Stimulated activated CD4-positive, alpha-beta T cell treated with anti-CD3 and anti-CD28 coated beads, Interleukin-12 subunit alpha, Interleukin-12 subunit beta, amount 100 ng/mL, for 24 hours (primary cell): ENCODE data around the gene SENP5.

Source experiments
- DNase-seq, 2 experiments: peaks; one replicate each; pipeline ENCODE4 v3.0.0-alpha.2; 2020; ENCODE audit warnings: low read depth in 2 of 2

The SENP5 gene

GRCh38 chr3:196967412-196968232 lies 99.9 kb downstream of the SENP5 start:
- DNase-seq: no peak

DNA sequence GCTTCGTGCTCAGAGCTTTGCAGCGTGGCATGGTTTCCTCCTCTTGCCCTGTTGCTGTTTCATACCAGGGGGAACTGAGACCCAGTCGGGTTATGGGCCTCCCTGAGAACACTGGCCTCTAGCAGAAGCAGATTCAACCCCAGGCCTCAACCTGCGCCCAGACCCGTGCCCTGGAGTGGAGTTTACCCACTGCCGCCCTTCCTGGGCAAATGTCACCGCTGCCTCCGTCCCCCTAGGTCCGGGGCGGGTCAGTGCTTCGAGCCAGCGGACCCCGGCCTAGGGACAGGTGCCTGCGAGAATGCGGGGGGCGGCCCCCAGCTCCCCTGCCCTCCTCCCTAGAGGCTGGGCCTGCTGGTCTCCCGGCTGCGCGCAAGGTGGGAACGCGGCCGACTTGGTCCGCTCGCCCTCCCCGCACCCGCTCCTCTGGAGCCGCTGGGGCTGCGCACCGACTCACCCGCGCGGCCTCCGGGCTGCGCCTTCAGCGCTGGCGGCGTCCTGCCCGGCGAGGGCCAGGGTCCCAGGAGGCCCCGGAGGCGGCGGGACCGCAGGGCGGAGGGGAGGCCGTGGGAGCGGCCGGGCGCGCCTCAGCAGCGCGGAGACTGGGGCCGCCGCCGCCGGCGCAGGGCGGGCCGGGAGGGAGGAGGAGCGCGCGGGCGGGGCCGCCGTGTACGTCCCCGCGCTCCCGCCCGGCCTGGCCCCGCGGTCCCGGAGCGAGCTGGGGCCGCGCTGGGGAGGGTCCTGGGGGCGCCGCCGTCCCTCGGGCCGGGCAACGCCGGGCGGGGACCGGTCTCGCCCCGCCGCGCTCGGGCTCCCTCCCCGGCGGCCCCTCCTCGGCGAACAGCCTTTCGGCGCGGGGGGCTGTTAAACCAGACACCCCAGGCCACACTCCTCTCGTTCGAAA lies 100.8 kb downstream of the SENP5 start, which contains the start of gene PIGZ:
Gene PIGZ (minus strand): TSS at position 601 of the 901 bp plus-strand sequence. CDS start 16,802 bp downstream, outside the sequence.
- peak in 1 of 2 experiments; percentile 22 for DNase-seq

DNA sequence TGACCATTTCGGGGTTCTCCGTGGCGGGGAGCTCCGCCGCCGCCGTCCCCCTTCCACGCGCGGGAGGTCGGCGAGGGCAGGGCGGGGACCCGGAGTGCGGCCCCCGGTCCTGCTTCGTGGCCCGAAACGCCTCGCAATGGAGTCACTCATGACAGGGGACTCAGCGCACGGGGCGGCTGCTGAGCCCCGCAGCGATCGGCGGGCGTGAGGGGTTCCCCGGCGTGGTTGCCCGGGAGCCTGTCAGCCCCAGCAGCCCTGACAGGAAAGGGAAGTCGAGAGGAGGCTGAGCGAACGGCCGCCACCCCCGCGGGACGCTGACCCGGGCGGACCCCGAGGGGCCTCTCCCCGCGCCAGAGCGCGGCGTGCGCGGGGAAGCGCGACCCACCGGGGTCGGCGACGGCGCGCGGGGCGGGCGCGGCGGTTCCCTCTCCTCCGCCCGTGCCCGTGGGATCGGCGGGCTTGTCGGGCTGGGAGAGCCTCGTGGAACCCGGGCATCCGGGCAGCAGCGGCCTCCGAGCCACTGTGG lies 101.5 kb downstream of the SENP5 start:
- peak in 1 of 2 experiments; percentile 31 for DNase-seq

- DNase-seq: peak; percentile 38 to 64
Measured at GRCh38 chr3:196969660-196970546, 102.2 kb downstream of the SENP5 start.

DNA sequence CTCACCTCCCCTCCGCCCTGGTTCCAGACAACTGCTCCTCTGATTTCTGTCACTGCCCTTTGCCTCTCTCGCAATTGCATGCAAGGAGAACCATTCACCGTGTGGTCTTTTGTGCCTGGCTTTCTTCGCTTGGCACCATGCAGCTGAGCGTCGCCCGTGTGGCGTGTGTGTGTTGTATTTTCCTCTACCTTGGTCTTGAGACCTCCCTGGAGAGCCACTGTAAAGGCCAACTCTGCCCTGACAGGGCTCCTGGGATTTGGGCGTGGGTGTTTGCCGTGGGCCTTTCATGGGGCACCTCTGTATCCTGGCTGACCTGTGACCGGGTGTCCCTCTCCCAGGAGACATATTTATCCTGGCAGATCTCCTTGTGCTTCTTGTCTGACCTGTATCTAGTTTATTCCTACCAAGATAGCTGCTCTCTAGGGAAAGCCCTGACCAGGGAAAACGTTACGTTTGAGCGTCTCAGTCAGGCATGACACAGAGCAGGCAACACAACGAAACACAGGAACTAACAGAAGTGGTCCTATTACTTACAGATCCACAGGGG lies 102.9 kb downstream of the SENP5 start:
- DNase-seq: no peak

- DNase-seq: no peak
Measured at GRCh38 chr3:196971094-196971698, 103.5 kb downstream of the SENP5 start.

GRCh38 chr3:196974661-196975060 lies 106.9 kb downstream of the SENP5 start:
- no peak for DNase-seq

DNA sequence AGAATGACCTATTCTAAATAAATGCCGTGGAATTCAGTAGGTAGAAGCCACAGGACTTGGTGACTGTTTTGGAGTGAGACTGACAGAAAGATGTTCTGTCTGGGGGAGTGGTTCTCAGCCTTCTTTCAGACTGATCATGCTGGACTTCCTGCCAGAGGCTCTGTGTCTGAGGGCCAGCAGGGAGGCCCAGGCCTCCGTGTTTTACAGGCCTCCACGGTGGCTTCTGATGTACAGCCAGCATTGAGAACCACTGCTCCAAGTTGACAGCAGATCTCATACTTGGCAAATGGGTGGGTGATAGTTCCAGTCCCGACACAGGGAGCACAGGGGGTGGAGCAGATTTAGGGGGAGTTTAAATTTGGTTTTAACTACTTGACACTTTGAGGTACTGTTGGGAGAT lies 107.6 kb downstream of the SENP5 start:
- DNase-seq: no peak

- no peak for DNase-seq
Measured at GRCh38 chr3:196976941-196977340, 109.2 kb downstream of the SENP5 start.

GRCh38 chr3:196979545-196979944 lies 111.8 kb downstream of the SENP5 start:
- no peak for DNase-seq

- no peak for DNase-seq
Measured at GRCh38 chr3:196981657-196982056, 113.9 kb downstream of the SENP5 start.

- DNase-seq: no peak
Measured at GRCh38 chr3:196983186-196983585, 115.5 kb downstream of the SENP5 start.
